Inflammatory macrophage treated with lipopolysaccharide for 4 hours (primary cell): ENCODE measurements around the gene MAP3K6.
"Not testable (repeated sequence)": the region's sequence is repeated elsewhere in the genome, so short reads cannot be mapped to it uniquely, and the experiment has no call there.

Experiments
- DNase-seq: peaks from one replicate; pipeline ENCODE4 v3.0.0-alpha.2; 2020

The MAP3K6 gene

GRCh38 chr1:27397110-27397509 lies 30.3 kb upstream of the MAP3K6 start:
- DNase-seq: no peak

- peak; percentile 59 for DNase-seq
Measured at GRCh38 chr1:27395441-27396195, 28.9 kb upstream of the MAP3K6 start.

GRCh38 chr1:27394925-27395324 lies 28.2 kb upstream of the MAP3K6 start:
- DNase-seq: no peak

- DNase-seq: no peak
Measured at GRCh38 chr1:27394282-27394658, 27.5 kb upstream of the MAP3K6 start.

- no peak for DNase-seq
Measured at GRCh38 chr1:27393641-27394281, 27.0 kb upstream of the MAP3K6 start.

GRCh38 chr1:27392778-27393635 lies 26.2 kb upstream of the MAP3K6 start:
- DNase-seq: no peak

- DNase-seq: peak; percentile 83
Measured at GRCh38 chr1:27392096-27392777, 25.5 kb upstream of the MAP3K6 start, which contains the start of gene GPR3. GPR3 (plus strand) TSS chr1:27392622; CDS start chr1:27393799, 1,177 bp downstream.

GRCh38 chr1:27391511-27392095 lies 24.8 kb upstream of the MAP3K6 start:
- no peak for DNase-seq

GRCh38 chr1:27388337-27389005 lies 21.7 kb upstream of the MAP3K6 start:
- DNase-seq: peak; percentile 37

GRCh38 chr1:27384797-27385196 lies 18.0 kb upstream of the MAP3K6 start:
- DNase-seq: not testable (repeated sequence)

GRCh38 chr1:27383661-27384060 lies 16.9 kb upstream of the MAP3K6 start:
- no peak for DNase-seq

- DNase-seq: no peak
Measured at GRCh38 chr1:27383039-27383605, 16.4 kb upstream of the MAP3K6 start, which contains the start of gene CD164L2. CD164L2 (minus strand) TSS chr1:27383333; CDS start chr1:27383239, 94 bp downstream.

- no peak for DNase-seq
Measured at GRCh38 chr1:27381969-27382762, 15.4 kb upstream of the MAP3K6 start.

GRCh38 chr1:27380766-27381733 lies 14.3 kb upstream of the MAP3K6 start:
- DNase-seq: no peak

GRCh38 chr1:27380224-27380623 lies 13.5 kb upstream of the MAP3K6 start:
- DNase-seq: peak; percentile 15

GRCh38 chr1:27379564-27380122 lies 12.9 kb upstream of the MAP3K6 start:
- no peak for DNase-seq

GRCh38 chr1:27377760-27378495 lies 11.2 kb upstream of the MAP3K6 start:
- no peak for DNase-seq
